Lower leg skin (tissue), 3 donors: ENCODE measurements around the gene AK5.

Experiments
- CTCF ChIP-seq, 3 donors: fragments of 450-650 bp; IDR thresholded peaks; one replicate each; pipeline ENCODE4 v1.5.1; 2016; ENCODE audit warnings: antibody characterized with exemption in 3 of 3, mild to moderate bottlenecking in 3 of 3, moderate library complexity in 2 of 3
- POLR2A ChIP-seq, 2 donors: fragments of 450-650 bp; IDR thresholded peaks; one replicate each; pipeline ENCODE4 v1.6.1; 2016 to 2017; ENCODE audit warnings: antibody characterized with exemption in 2 of 2, mild to moderate bottlenecking in 1 of 2, moderate library complexity in 1 of 2

GRCh38 chr1:77552626-77553025 is 270.8 kb downstream of the AK5 start:
- TF ChIP-seq CTCF (IDR thresholded peaks at IDR 0.05): no peak
- TF ChIP-seq POLR2A (IDR thresholded peaks at IDR 0.05): no peak
